ENCODE data around the gene SLC38A11.

The SLC38A11 gene

DNA sequence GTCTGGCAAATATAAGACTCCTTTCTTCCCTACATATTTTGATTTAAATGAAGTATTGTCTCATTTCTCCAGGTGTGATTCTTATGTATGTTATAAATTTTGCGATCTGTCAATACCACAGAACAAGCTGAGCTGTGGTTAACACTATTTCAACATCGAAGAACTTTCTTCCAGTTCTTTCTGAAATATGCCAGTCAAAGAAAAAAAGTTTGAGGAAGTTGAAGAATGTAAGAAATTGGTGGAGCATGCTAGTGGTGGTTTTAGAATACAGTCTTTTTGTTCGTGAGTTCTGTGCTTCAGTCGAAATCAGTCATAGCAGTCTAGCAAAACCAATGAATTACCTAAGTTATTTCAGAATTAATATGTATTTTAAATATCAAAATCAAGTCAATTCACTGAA is 105.1 kb downstream of the SLC38A11 start:
- TF ChIP-seq, protein P1, sequence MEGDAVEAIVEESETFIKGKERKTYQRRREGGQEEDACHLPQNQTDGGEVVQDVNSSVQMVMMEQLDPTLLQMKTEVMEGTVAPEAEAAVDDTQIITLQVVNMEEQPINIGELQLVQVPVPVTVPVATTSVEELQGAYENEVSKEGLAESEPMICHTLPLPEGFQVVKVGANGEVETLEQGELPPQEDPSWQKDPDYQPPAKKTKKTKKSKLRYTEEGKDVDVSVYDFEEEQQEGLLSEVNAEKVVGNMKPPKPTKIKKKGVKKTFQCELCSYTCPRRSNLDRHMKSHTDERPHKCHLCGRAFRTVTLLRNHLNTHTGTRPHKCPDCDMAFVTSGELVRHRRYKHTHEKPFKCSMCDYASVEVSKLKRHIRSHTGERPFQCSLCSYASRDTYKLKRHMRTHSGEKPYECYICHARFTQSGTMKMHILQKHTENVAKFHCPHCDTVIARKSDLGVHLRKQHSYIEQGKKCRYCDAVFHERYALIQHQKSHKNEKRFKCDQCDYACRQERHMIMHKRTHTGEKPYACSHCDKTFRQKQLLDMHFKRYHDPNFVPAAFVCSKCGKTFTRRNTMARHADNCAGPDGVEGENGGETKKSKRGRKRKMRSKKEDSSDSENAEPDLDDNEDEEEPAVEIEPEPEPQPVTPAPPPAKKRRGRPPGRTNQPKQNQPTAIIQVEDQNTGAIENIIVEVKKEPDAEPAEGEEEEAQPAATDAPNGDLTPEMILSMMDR (IDR thresholded peaks at IDR 0.05): no peak

DNA sequence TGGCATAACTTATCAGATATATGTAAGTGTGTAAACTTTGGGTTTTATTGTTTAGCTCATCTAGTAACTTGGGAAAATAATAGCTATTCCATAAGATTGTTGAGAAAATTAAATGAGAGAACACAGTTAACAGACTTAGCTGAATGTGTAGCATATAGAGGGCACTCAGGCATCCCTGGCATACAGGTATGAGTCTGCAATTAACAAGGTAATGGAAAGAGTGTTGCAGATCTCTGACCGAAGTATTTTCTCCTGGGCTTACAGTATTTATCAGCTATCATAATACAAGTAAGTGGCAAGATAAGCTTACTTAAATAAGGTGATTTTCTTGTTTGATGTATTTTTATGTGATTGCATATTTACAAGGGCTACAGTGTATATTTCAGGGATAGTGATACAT is 105.8 kb downstream of the SLC38A11 start:
- TF ChIP-seq, protein P1 (IDR thresholded peaks at IDR 0.05): no peak

DNA sequence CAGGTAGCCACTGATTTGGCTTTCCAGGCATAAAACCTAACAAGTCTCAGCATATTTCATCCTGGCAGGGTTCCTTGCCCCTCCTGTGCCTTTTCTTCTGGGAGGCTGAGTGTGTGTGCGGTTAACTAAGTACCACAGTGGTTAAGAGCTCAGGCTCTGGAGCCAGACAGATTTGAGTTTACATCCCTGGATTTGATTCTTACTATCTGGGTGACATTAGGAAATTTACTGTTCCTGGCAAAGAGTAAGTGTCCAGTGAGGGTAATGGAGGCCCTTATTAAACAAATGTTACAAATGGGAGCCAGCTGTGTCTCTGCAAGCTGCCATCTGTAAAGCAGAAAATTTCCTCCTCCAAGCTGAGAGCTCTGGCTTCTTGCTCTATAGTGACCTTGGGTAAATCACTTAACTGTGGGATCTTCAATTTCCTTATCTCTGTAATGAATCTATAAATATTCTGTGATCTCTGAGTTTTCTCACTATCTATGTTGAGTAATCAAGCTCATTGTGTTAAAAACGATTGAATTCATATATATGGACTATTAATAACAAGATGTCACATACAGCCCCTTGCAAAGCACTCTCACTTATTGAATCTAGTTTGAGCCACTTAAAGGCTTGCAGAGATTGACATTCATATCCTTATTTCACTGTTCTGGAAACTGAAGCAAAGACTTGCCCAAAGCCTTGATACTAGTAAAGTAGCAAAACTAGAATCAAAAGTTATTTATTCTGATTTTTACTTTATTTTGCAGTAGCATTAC is 107.2 kb downstream of the SLC38A11 start:
- TF ChIP-seq, protein P1 (IDR thresholded peaks at IDR 0.05): no peak

DNA sequence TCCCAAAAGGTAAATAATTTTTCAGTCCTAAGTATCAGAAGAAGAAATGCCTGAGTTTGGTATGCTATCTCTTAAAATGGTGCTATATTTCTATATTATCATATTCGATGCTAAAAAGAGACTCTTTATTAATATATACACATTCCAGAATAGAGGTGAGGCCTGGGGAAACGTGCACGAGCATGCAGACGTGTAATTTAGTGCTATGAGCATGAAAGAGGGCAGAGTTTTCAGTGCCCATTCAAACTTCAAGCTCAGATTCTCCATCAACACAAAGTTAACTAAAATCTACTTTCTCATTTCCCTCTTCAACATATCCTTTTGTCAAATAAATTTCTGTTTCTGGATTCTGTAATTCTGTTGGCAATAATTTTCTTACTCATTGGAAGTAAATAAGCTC is 108.0 kb downstream of the SLC38A11 start:
- TF ChIP-seq, protein P1 (IDR thresholded peaks at IDR 0.05): no peak

DNA sequence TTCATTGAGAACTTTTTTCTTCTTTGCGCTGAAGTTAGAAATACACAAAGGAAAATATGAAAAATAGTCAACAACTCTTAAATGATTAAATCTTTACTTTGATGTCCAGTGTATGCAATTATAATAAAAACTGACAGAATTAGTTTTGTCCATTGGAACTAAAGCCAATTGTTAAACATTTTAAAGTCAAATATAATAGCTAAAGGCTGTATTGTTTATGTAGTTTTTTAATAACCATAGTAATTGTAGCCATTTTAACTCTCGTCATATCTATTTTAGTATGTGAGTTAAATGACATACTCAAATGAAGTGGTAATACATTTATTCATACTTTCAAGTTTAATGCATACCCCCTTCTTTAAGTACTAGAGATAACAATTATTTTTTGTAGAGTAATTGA is 109.0 kb downstream of the SLC38A11 start:
- TF ChIP-seq, protein P1 (IDR thresholded peaks at IDR 0.05): no peak
